Coronary artery (tissue), 2 donors: Measurements from ENCODE around the gene GOLGA7B.

Source experiments
- DNase-seq: peaks from one replicate; pipeline ENCODE4 v3.0.0-alpha.2; 2017; ENCODE audit warnings: low spot score
- H3K27ac ChIP-seq, 2 donors: fragments of 200-600 bp; sonication (generic); one replicate each; pipeline ENCODE4 v1.5.1; 2016 to 2019
- H3K4me3 ChIP-seq: fragments of 200-600 bp; sonication (generic); 2 replicates; pipeline ENCODE4 v1.5.1; 2016; ENCODE audit warnings: mild to moderate bottlenecking, moderate library complexity
- TF ChIP-seq, protein P1 (sequence below): fragments of 200-600 bp; sonication (generic); IDR thresholded peaks from one replicate; pipeline ENCODE4 v1.5.1; 2019; ENCODE audit warnings: antibody characterized with exemption

The GOLGA7B gene

DNA sequence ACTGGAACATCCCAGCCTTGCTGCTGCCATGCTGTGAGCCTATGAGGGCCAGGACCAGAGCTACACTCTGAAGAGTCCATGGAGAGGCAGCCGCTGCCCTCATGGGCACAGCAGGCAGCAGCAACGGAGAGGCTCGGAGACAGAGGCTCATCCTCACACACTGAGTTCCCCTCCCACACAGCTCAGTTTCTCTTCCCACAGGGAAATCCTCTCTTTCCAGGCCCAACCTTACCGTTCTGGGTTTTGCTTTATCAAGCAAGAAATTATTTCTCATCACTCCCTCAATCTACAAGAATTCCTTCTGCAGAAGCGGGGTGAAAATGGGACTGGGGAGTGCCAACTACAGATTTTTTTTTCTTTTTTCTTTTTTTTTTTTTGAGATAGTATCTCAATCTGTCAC is 36.6 kb downstream of the GOLGA7B start:
- TF ChIP-seq, protein P1, sequence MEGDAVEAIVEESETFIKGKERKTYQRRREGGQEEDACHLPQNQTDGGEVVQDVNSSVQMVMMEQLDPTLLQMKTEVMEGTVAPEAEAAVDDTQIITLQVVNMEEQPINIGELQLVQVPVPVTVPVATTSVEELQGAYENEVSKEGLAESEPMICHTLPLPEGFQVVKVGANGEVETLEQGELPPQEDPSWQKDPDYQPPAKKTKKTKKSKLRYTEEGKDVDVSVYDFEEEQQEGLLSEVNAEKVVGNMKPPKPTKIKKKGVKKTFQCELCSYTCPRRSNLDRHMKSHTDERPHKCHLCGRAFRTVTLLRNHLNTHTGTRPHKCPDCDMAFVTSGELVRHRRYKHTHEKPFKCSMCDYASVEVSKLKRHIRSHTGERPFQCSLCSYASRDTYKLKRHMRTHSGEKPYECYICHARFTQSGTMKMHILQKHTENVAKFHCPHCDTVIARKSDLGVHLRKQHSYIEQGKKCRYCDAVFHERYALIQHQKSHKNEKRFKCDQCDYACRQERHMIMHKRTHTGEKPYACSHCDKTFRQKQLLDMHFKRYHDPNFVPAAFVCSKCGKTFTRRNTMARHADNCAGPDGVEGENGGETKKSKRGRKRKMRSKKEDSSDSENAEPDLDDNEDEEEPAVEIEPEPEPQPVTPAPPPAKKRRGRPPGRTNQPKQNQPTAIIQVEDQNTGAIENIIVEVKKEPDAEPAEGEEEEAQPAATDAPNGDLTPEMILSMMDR = no peak
- Histone ChIP-seq H3K27ac (no peak overlapping the region), H3K4me3 (no peak overlapping the region)
- DNase-seq = no peak

DNA sequence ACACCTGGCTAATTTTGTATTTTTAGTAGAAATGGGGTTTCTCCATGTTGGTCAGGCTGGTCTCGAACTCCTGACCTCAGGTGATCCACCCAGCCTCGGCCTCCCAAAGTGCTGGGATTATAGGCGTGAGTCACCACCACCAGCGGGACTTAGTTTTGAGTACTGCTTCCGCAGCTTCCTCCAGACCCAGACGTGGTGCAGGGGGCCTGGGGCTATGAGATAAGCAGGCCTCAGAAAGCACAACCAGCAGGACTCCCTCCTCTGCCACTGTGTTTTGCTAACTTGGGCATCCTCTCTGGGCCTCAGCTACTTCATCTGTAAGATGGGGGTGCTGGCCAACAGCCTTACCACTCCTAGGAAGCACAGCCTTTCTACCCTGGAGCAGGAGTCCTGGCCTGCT is 37.8 kb downstream of the GOLGA7B start:
- no peak overlapping the region for H3K27ac ChIP-seq
- TF ChIP-seq, protein P1 = no peak
- no peak overlapping the region for H3K4me3 ChIP-seq

DNA sequence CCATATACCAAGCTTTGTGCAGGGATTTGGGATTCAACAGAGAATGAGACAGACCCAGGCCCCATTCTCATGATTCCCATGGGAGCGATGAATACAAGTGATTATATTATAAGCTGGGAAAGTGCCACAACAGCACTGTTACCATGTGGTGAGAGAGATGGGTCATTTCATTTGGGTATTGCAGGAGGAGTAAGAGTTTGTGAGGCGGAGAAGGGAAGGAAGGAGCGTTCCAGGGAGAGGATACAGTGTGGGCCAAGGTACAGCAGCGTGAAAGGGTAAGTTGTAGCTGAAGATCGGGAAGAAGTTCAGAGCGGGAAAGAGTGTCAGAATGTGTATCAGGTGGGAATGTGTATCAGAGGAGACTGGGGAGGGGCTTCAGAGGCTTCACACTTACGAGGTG is 38.5 kb downstream of the GOLGA7B start:
- no peak overlapping the region for H3K4me3 ChIP-seq
- no peak for DNase-seq
- TF ChIP-seq, protein P1 = no peak
- H3K27ac ChIP-seq = peak overlapping the region in 1 of 2 donors; percentile 62

More for the DNA sequence above, 37.8 kb downstream of the GOLGA7B start:
- DNase-seq = no peak

GRCh38 chr10:97888641-97889262 is 39.1 kb downstream of the GOLGA7B start:
- TF ChIP-seq, protein P1 = no peak

GRCh38 chr10:97889461-97890265 is 40.0 kb downstream of the GOLGA7B start:
- TF ChIP-seq, protein P1 = no peak
- peak overlapping the region in 1 of 2 donors; percentile 62 for H3K27ac ChIP-seq

More at GRCh38 chr10:97888641-97889262, 39.1 kb downstream of the GOLGA7B start:
- DNase-seq = no peak
- Histone ChIP-seq H3K27ac (peak overlapping the region in 1 of 2 donors; percentile 62), H3K4me3 (no peak overlapping the region)

GRCh38 chr10:97891497-97892167 is 42.0 kb downstream of the GOLGA7B start:
- TF ChIP-seq, protein P1 = no peak
- no peak overlapping the region for H3K27ac ChIP-seq
- DNase-seq = no peak
- no peak overlapping the region for H3K4me3 ChIP-seq

More at GRCh38 chr10:97889461-97890265, 40.0 kb downstream of the GOLGA7B start:
- DNase-seq = no peak
- H3K4me3 ChIP-seq = no peak overlapping the region
